ENCODE data around the gene TEX50.
"Not testable (repeated sequence)": the region's sequence is repeated elsewhere in the genome, so short reads cannot be mapped to it uniquely, and the experiment has no call there.

GRCh38 chr1:173591138-173591537, 44.0 kb upstream of the TEX50 start:
- TF ChIP-seq ZSCAN20 (CRISPR knock-in tag; IDR thresholded peaks at IDR 0.05); POLR2A (IDR thresholded peaks at IDR 0.05; ENCODE audit: low read length); RNF2 (IDR thresholded peaks at IDR 0.05; ENCODE audit: borderline replicate concordance, low read depth); CTCF (IDR thresholded peaks at IDR 0.05); POLR2AphosphoS2 (conservative IDR thresholded peaks at IDR 0.05; ENCODE audit: low read length); SMC3 (IDR thresholded peaks at IDR 0.05); RAD21 (conservative IDR thresholded peaks at IDR 0.05 in 1 of 2, IDR thresholded peaks at IDR 0.05 in 1 of 2); REST (IDR thresholded peaks at IDR 0.05); BCL3 (IDR thresholded peaks at IDR 0.05): not testable (repeated sequence)

All from A549 (cell line).